GM19240 (cell line): Measurements from ENCODE around the gene MAL.
"Not testable (repeated sequence)": the region's sequence is repeated elsewhere in the genome, so short reads cannot be mapped to it uniquely, and the experiment has no call there.

Experiments
- DNase-seq: peaks from one replicate; pipeline ENCODE4 v3.0.0; 2011; ENCODE audit warnings: low spot score; ENCODE audit not compliant: insufficient read length

The MAL gene

GRCh38 chr2:95032868-95033603, 7.5 kb downstream of the MAL start:
- no peak for DNase-seq

GRCh38 chr2:95034221-95034620, 8.7 kb downstream of the MAL start:
- no peak for DNase-seq

GRCh38 chr2:95034818-95035217, 9.3 kb downstream of the MAL start:
- no peak for DNase-seq

GRCh38 chr2:95036596-95037383, 11.3 kb downstream of the MAL start:
- no peak for DNase-seq

GRCh38 chr2:95037384-95037839, 11.9 kb downstream of the MAL start:
- DNase-seq, result no peak

GRCh38 chr2:95037841-95038585, 12.5 kb downstream of the MAL start:
- DNase-seq, result not testable (repeated sequence)

- DNase-seq, result no peak
Measured at GRCh38 chr2:95038635-95039298, 13.3 kb downstream of the MAL start.

GRCh38 chr2:95039363-95039762, 13.9 kb downstream of the MAL start:
- no peak for DNase-seq

GRCh38 chr2:95039978-95040377, 14.5 kb downstream of the MAL start:
- DNase-seq, result no peak

GRCh38 chr2:95040426-95040825, 14.9 kb downstream of the MAL start:
- no peak for DNase-seq

GRCh38 chr2:95041060-95041823, 15.7 kb downstream of the MAL start:
- no peak for DNase-seq

GRCh38 chr2:95041824-95042442, 16.4 kb downstream of the MAL start:
- no peak for DNase-seq

- no peak for DNase-seq
Measured at GRCh38 chr2:95042472-95043271, 17.2 kb downstream of the MAL start.

- DNase-seq, result no peak
Measured at GRCh38 chr2:95043300-95044093, 18.0 kb downstream of the MAL start.

GRCh38 chr2:95044601-95045000, 19.1 kb downstream of the MAL start:
- DNase-seq, result no peak

- DNase-seq, result no peak
Measured at GRCh38 chr2:95046371-95047112, 21.0 kb downstream of the MAL start.

- no peak for DNase-seq
Measured at GRCh38 chr2:95047629-95048510, 22.4 kb downstream of the MAL start.
